K562 (cell line): ENCODE data around the gene POLN. TPM values are rescaled to one million over a fixed set of nuclear protein-coding genes. Genes with fewer than 3 reads are reported as not detected.

Source experiments
- ATAC-seq: fragments of 200-7000 bp; cut with Tn5 transposase; 3 replicates; pipeline ENCODE4 v1.9.1; 2020; ENCODE audit warnings: moderate library complexity
- BruUV-seq: library from RNA; stranded (reverse); fragments of 400-500 nt; replicated peaks from 2 replicates; lab custom pipeline; 2021; lab: Mats Ljungman, UMichigan
- CTCF ChIA-PET: fragments of 300-600 bp; formaldehyde crosslinking; extraction: SDS; loops from one replicate; lab custom pipeline; 2021; ENCODE audit warnings: low intra/inter-chr PET ratio; lab: Yijun Ruan, JAX
- POLR2A ChIA-PET: fragments of 300-600, 350-650 bp; sonication (Branson Sonifier 250); formaldehyde crosslinking; extraction: SDS; loops from one replicate; lab custom pipeline; 2021; ENCODE audit warnings: antibody characterized with exemption, inconsistent platforms; lab: Yijun Ruan, JAX
- DNase-seq, 4 experiments: peaks; one replicate each; pipeline versions ENCODE4 v3.0.0 to v3.0.0-alpha.2; 2011 to 2018; ENCODE audit warnings: low spot score in 3 of 4, mixed read lengths in 3 of 4; ENCODE audit errors: extremely low read depth in 1 of 4
- FAIRE-seq: peaks from 2 replicates; lab custom pipeline; 2011; peaks lifted over from hg19 to GRCh38; lab: Jason Lieb, UNC
- H2AFZ ChIP-seq: 2 replicates; pipeline ENCODE4 v1.6.0; 2011; ENCODE audit warnings: low read depth, low read length, control low read depth, inconsistent platforms
- H3K27ac ChIP-seq: fragments of 200-600 bp; 3 replicates; pipeline ENCODE4 v1.8.0; 2011; ENCODE audit warnings: low read depth, mild to moderate bottlenecking, control low read depth, inconsistent platforms, low read length, moderate library complexity, mixed read lengths; ENCODE audit errors: extremely low read depth
- H3K27me3 ChIP-seq, 2 experiments: fragments of 300-600 bp in 1 of 2; 2 replicates in 1 of 2; 3 replicates in 1 of 2; pipeline versions ENCODE4 v1.6.0 to v1.8.0; 2011; ENCODE audit warnings: inconsistent platforms in 2 of 2, low read length in 2 of 2, mild to moderate bottlenecking in 1 of 2, mixed read lengths in 1 of 2, moderate library complexity in 1 of 2; ENCODE audit not compliant: control insufficient read depth in 2 of 2, insufficient read depth in 2 of 2
- H3K36me3 ChIP-seq: fragments of 300-600 bp; 3 replicates; pipeline ENCODE4 v1.8.0; 2011; ENCODE audit warnings: mild to moderate bottlenecking, low read length, inconsistent platforms; ENCODE audit not compliant: control insufficient read depth, insufficient read depth
- H3K4me1 ChIP-seq, 2 experiments: fragments of 200-600 bp in 1 of 2; replicated peaks in 1 of 2; 2 replicates in 1 of 2; 3 replicates in 1 of 2; pipeline versions ENCODE4 v1.5.1 to v1.8.0; 2011; ENCODE audit warnings: inconsistent platforms in 2 of 2, low read length in 2 of 2, mild to moderate bottlenecking in 1 of 2, mixed read lengths in 1 of 2, moderate library complexity in 1 of 2; ENCODE audit not compliant: control insufficient read depth in 2 of 2, insufficient read depth in 2 of 2
- H3K4me2 ChIP-seq: 2 replicates; pipeline ENCODE4 v1.6.1; 2011; ENCODE audit warnings: low read length, control low read depth, inconsistent platforms, mixed read lengths; ENCODE audit not compliant: insufficient read depth
- H3K4me3 ChIP-seq: fragments of 200-600 bp; sonication (generic), shearing (Covaris generic); 2 replicates; pipeline ENCODE4 v1.5.1; 2016; ENCODE audit warnings: control low read depth, inconsistent platforms
- H3K79me2 ChIP-seq: fragments of 200-600 bp; 3 replicates; pipeline ENCODE4 v1.8.0; 2011; ENCODE audit warnings: low read length, inconsistent platforms; ENCODE audit not compliant: control insufficient read depth, insufficient read depth
- H3K9ac ChIP-seq, 2 experiments: 2 replicates each; pipeline versions ENCODE4 v1.6.0 to v1.6.1; 2011; ENCODE audit warnings: low read depth in 2 of 2, low read length in 2 of 2, control low read depth in 1 of 2, inconsistent platforms in 1 of 2, mild to moderate bottlenecking in 1 of 2, mixed read lengths in 1 of 2; ENCODE audit not compliant: insufficient read depth in 1 of 2
- H3K9me1 ChIP-seq: one replicate; pipeline ENCODE4 v1.6.0; 2011; ENCODE audit warnings: inconsistent platforms, mild to moderate bottlenecking, low read length, moderate library complexity; ENCODE audit not compliant: control insufficient read depth, insufficient read depth
- H3K9me3 ChIP-seq: replicated peaks from 2 replicates; pipeline ENCODE4 v1.5.1; 2011; ENCODE audit warnings: low read depth, low read length, inconsistent platforms; ENCODE audit not compliant: control insufficient read depth, insufficient read depth
- H4K20me1 ChIP-seq: replicated peaks from 2 replicates; pipeline ENCODE4 v1.6.1; 2011; ENCODE audit warnings: low read length, inconsistent platforms, mixed read lengths; ENCODE audit not compliant: control insufficient read depth, insufficient read depth
- MAFF ChIP-seq: IDR thresholded peaks from 2 replicates; pipeline ENCODE4 v1.6.1; 2012; ENCODE audit warnings: low read length, improper control_type of control experiment
- MED1 ChIP-seq: sonication (generic); formaldehyde crosslinking; IDR thresholded peaks from 2 replicates; pipeline ENCODE4 v1.8.1; 2023; ENCODE audit warnings: missing genetic modification reagents, borderline replicate concordance
- ZBTB2 ChIP-seq: fragments of 450-650 bp; IDR thresholded peaks from 2 replicates; pipeline ENCODE4 v1.6.1; 2016; ENCODE audit warnings: antibody characterized with exemption
- ZNF282 ChIP-seq: sonication (generic); formaldehyde crosslinking; IDR thresholded peaks from 2 replicates; pipeline ENCODE4 v1.8.1; 2023; ENCODE audit warnings: missing genetic modification reagents
- ZNF583 ChIP-seq: fragments of 250-450 bp; sonication (Bioruptor Pico); IDR thresholded peaks from 2 replicates; pipeline ENCODE4 v1.4.0; 2020
- WGBS: fragments of 100-300 bp; shearing (Covaris generic); methylation state at CpG from one replicate; pipeline ENCODE4 v1.1.6; 2016; ENCODE audit warnings: low coverage, mixed read lengths; ENCODE audit not compliant: insufficient coverage; ENCODE audit errors: missing lambda C conversion rate; 5-methylcytosine and 5-hydroxymethylcytosine counted together
- in situ Hi-C: fragments of 300-500 bp; cut with MboI; formaldehyde crosslinking; loops from 4 replicates; pipeline ENCODE4 v1.15.0; 2018; ENCODE audit warnings: inconsistent platforms, mixed read lengths
- intact Hi-C: fragments of 100-400 bp; cut with micrococcal nuclease; formaldehyde crosslinking; loops from 2 replicates; pipeline ENCODE4 v1.14.2; 2022
- polyA plus RNA-seq, 8 experiments: library from polyadenylated mRNA; depleted of rRNA in 4 of 8; stranded (reverse) in 5 of 8; unstranded in 3 of 8; fragments of >200 nt; fragmentation: Nextera tagmentation in 2 of 8; fragmentation: Illumina TruSeq in 1 of 8; extraction: Ambion mirVana in 2 of 8; extraction: Trizol in 1 of 8; gene quantifications; 2 replicates each; pipeline versions ENCODE4 v1.2.1 to v1.2.3, GENCODE V29; 2011 to 2014; ENCODE audit warnings: inconsistent platforms in 1 of 8, missing spikeins in 1 of 8
- total RNA-seq, 7 experiments: library from RNA; depleted of rRNA in 6 of 7; stranded (reverse); fragments of >200 nt in 6 of 7; fragmentation: Illumina TruSeq in 2 of 7; extraction: Trizol in 2 of 7; gene quantifications; 2 replicates each; pipeline versions ENCODE4 v1.2.1 to v1.2.3, GENCODE V29; 2011 to 2021; ENCODE audit warnings: low replicate concordance in 1 of 7

The POLN gene
- total and polyA plus RNA-seq, 9 of the 15 experiments (the other 6 are each of a cell fraction or from before 2014, with no cell fraction given), result 0.08 to 0.91 (median 0.32) TPM

GRCh38 chr4:2254665-2255500 is 13.0 kb upstream of the POLN start:
- H3K9me3 ChIP-seq, result no peaks in the 10 kb centered on the region
- TF ChIP-seq ZBTB2 (no peak), MED1 (CRISPR knock-in tag) (no peak), ZNF282 (CRISPR knock-in tag) (0 out of 2 replicates have a peak, but pooled peaks have one; percentile 22), ZNF583 (no peak), MAFF (no peak)
- H4K20me1 ChIP-seq, result no peaks in the 10 kb centered on the region; the same call in 1 of the 2 replicates
- no TSS peak for BruUV-seq
- no peak overlapping the region for H3K4me3 ChIP-seq
- POLR2A ChIA-PET, result interaction anchor here (0.6 to 0.8 kb wide), 2 partner anchors 176 to 1531 kb away, joined by 3 read pairs; no protein-coding TSS in a partner anchor
- no peaks in the 10 kb centered on the region for H3K79me2 ChIP-seq
- DNase-seq, result no peak
- H2AFZ ChIP-seq, result no peak overlapping the region
- H3K4me2 ChIP-seq, result no peak overlapping the region
- intact Hi-C loops, result no loop called here
- H3K9me1 ChIP-seq, result no peaks in the 10 kb centered on the region
- ATAC-seq, result no peak
- in situ Hi-C loops, result no loop called here
- H3K4me1 ChIP-seq, result peaks cover 0 to 74% of the 10 kb centered on the region in 2 experiments; a peak in 2 of 5 replicates
- CTCF ChIA-PET, result no interaction called here
- WGBS, result 70% methylated on average over 29 of the region's 32 CpGs
- no peak for FAIRE-seq
- H3K27me3 ChIP-seq, result no peaks in the 10 kb centered on the region
- no peak overlapping the region for H3K27ac ChIP-seq
- H3K36me3 ChIP-seq, result no peaks in the 10 kb centered on the region
- no peak overlapping the region; a peak in 1 of 4 replicates for H3K9ac ChIP-seq
